ENCODE data around the gene FAM135A. TPM values are rescaled to one million over a fixed set of nuclear protein-coding genes. Genes with fewer than 3 reads are reported as not detected.

FAM135A gene
- total and polyA plus RNA-seq, 3 donors from 2014 or later, result 21.7 to 68.9 (median 67.0) TPM

- no peaks in the 10 kb centered on the region for H3K9me3 ChIP-seq
- WGBS, 2 donors, result 49 to 50% methylated on average over 2 of the region's 2 CpGs
- no peaks in the 10 kb centered on the region for H3K36me3 ChIP-seq (ENCODE audit: low read depth, missing control alignments)
- intact Hi-C loops (cut with DNase I; ENCODE audit: low total_unique reads), result no loop called here
- TF ChIP-seq CTCF (IDR thresholded peaks at IDR 0.05) (no peak), POLR2A (IDR thresholded peaks at IDR 0.05) (no peak)
- DNase-seq, result no peak
- H3K27me3 ChIP-seq, result no peaks in the 10 kb centered on the region
- peak overlapping the region in 1 of 2 donors; percentile 95 for H3K4me3 ChIP-seq
- H3K27ac ChIP-seq, result no peak overlapping the region
- H3K4me1 ChIP-seq, result no peaks in the 10 kb centered on the region
These were observed 1.5 kb downstream of the FAM135A start for GRCh38 chr6:70414813-70415212.

DNA sequence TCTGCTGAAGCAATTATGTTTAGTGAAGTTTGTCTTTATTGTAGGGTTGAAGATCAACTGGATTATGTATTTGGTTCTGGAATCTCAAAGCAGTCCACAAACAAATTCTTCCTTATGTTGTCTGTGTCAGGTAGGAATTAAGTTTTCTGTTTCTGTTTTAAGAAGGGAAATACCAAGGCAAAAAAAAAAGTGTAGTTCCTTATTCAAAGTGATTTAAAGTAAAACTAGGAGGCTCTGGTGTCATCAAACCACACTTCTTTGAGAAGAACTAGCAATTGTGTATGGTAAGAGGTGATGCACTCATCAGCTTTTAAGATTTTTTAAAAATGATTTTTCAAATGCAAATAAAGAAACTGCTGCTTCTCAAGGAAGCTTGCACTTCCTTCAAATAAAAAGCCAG is 1.9 kb downstream of the FAM135A start:
- no peak for DNase-seq
- Histone ChIP-seq H3K27ac (no peak overlapping the region), H3K4me3 (no peak overlapping the region), H3K36me3 (ENCODE audit: low read depth, missing control alignments) (no peaks in the 10 kb centered on the region), H3K27me3 (no peaks in the 10 kb centered on the region), H3K9me3 (no peaks in the 10 kb centered on the region), H3K4me1 (no peaks in the 10 kb centered on the region)
- intact Hi-C loops (cut with DNase I; ENCODE audit: low total_unique reads), result no loop called here
- TF ChIP-seq CTCF (IDR thresholded peaks at IDR 0.05) (no peak), POLR2A (IDR thresholded peaks at IDR 0.05) (no peak)

DNA sequence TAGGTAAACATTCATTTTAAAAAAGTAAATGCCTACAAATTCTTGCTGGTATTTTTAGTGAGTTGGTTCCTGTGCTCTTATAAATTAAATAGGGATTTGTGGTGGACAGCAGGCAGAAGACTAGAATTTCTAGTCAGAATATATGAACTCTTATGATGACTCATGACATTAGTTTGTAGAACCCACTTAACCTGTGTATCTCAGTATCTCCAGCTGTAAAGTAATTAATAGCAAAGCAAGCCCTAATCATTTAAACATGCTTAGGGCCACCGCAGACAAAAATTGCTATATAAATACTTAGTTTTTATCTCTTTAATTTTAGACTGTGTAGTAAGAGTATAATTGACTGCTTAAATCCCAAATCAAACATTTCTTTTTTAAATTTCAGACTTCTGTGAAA is 2.4 kb downstream of the FAM135A start:
- 79 to 87% methylated on average over 1 of the region's 1 CpG for WGBS, 2 donors
- no peaks in the 10 kb centered on the region for H3K36me3 ChIP-seq (ENCODE audit: low read depth, missing control alignments)
- H3K4me3 ChIP-seq, result no peak overlapping the region
- no peak for DNase-seq
- H3K27me3 ChIP-seq, result no peaks in the 10 kb centered on the region
- H3K27ac ChIP-seq, result no peak overlapping the region
- no peak for TF ChIP-seq POLR2A (IDR thresholded peaks at IDR 0.05)
- TF ChIP-seq CTCF (IDR thresholded peaks at IDR 0.05), result no peak
- intact Hi-C loops (cut with DNase I; ENCODE audit: low total_unique reads), result no loop called here
- H3K9me3 ChIP-seq, result no peaks in the 10 kb centered on the region
- H3K4me1 ChIP-seq, result no peaks in the 10 kb centered on the region

- Histone ChIP-seq H3K4me1 (peaks cover 27% of the 10 kb centered on the region), H3K4me3 (no peak overlapping the region), H3K27me3 (no peaks in the 10 kb centered on the region), H3K27ac (peak overlapping the region; percentile 43 to 61), H3K9me3 (no peaks in the 10 kb centered on the region), H3K36me3 (ENCODE audit: low read depth, missing control alignments) (no peaks in the 10 kb centered on the region)
- TF ChIP-seq CTCF (IDR thresholded peaks at IDR 0.05), result no peak
- no peak for TF ChIP-seq POLR2A (IDR thresholded peaks at IDR 0.05)
- no peak for DNase-seq
- intact Hi-C loops (cut with DNase I; ENCODE audit: low total_unique reads), result no loop called here
- 33 to 45% methylated on average over 2 of the region's 2 CpGs for WGBS, 2 donors
These were observed 8.2 kb downstream of the FAM135A start for GRCh38 chr6:70421509-70421908.

Data from testis (tissue), 3 donors.